ENCODE data around the gene PMAIP1.
"Not testable (repeated sequence)": the region's sequence is repeated elsewhere in the genome, so short reads cannot be mapped to it uniquely, and the experiment has no call there.

The PMAIP1 gene

GRCh38 chr18:59884351-59884750, 15.4 kb upstream of the PMAIP1 start:
- in situ Hi-C loops (cut with MboI; ENCODE audit: low sequenced_read_pairs), result no loop called here

GRCh38 chr18:59885579-59886163, 14.1 kb upstream of the PMAIP1 start:
- in situ Hi-C loops (cut with MboI; ENCODE audit: low sequenced_read_pairs), result no loop called here

- in situ Hi-C loops (cut with MboI; ENCODE audit: low sequenced_read_pairs), result not testable (repeated sequence)
These were observed 13.4 kb upstream of the PMAIP1 start for GRCh38 chr18:59886399-59886798.

GRCh38 chr18:59892123-59892522, 7.7 kb upstream of the PMAIP1 start:
- in situ Hi-C loops (cut with MboI; ENCODE audit: low sequenced_read_pairs), result no loop called here

GRCh38 chr18:59893971-59894370, 5.8 kb upstream of the PMAIP1 start:
- in situ Hi-C loops (cut with MboI; ENCODE audit: low sequenced_read_pairs), result no loop called here

GRCh38 chr18:59897321-59897954, 2.4 kb upstream of the PMAIP1 start:
- in situ Hi-C loops (cut with MboI; ENCODE audit: low sequenced_read_pairs), result no loop called here

GRCh38 chr18:59898093-59898492, 1.7 kb upstream of the PMAIP1 start:
- in situ Hi-C loops (cut with MboI; ENCODE audit: low sequenced_read_pairs), result no loop called here

GRCh38 chr18:59898609-59899297, 1.0 kb upstream of the PMAIP1 start:
- in situ Hi-C loops (cut with MboI; ENCODE audit: low sequenced_read_pairs), result no loop called here

GRCh38 chr18:59900222-59901128, 679 bp downstream of the PMAIP1 start:
- in situ Hi-C loops (cut with MboI; ENCODE audit: low sequenced_read_pairs), result no loop called here

GRCh38 chr18:59902131-59902992, 2.6 kb downstream of the PMAIP1 start:
- in situ Hi-C loops (cut with MboI; ENCODE audit: low sequenced_read_pairs), result no loop called here

GRCh38 chr18:59902993-59903610, 3.3 kb downstream of the PMAIP1 start:
- in situ Hi-C loops (cut with MboI; ENCODE audit: low sequenced_read_pairs), result no loop called here

- in situ Hi-C loops (cut with MboI; ENCODE audit: low sequenced_read_pairs), result no loop called here
These were observed 4.3 kb downstream of the PMAIP1 start for GRCh38 chr18:59904011-59904601.

GRCh38 chr18:59905686-59906091, 5.9 kb downstream of the PMAIP1 start:
- in situ Hi-C loops (cut with MboI; ENCODE audit: low sequenced_read_pairs), result no loop called here

- in situ Hi-C loops (cut with MboI; ENCODE audit: low sequenced_read_pairs), result no loop called here
These were observed 6.4 kb downstream of the PMAIP1 start for GRCh38 chr18:59906203-59906602.

GRCh38 chr18:59907172-59907571, 7.4 kb downstream of the PMAIP1 start:
- in situ Hi-C loops (cut with MboI; ENCODE audit: low sequenced_read_pairs), result no loop called here

- in situ Hi-C loops (cut with MboI; ENCODE audit: low sequenced_read_pairs), result no loop called here
These were observed 7.9 kb downstream of the PMAIP1 start for GRCh38 chr18:59907660-59908059.

- in situ Hi-C loops (cut with MboI; ENCODE audit: low sequenced_read_pairs), result no loop called here
These were observed 9.0 kb downstream of the PMAIP1 start for GRCh38 chr18:59908799-59909198.

GRCh38 chr18:59909289-59910036, 9.7 kb downstream of the PMAIP1 start:
- in situ Hi-C loops (cut with MboI; ENCODE audit: low sequenced_read_pairs), result no loop called here

GRCh38 chr18:59910967-59911366, 11.2 kb downstream of the PMAIP1 start:
- in situ Hi-C loops (cut with MboI; ENCODE audit: low sequenced_read_pairs), result no loop called here

Measured in HL-60/S4 (cell line).